DND-41 (cell line): ENCODE data around the gene TBC1D1.

Experiments used
- EZH2 ChIP-seq: IDR thresholded peaks from 3 replicates; pipeline ENCODE4 v1.6.1; 2012; ENCODE audit warnings: borderline replicate concordance, low read depth, mild to moderate bottlenecking, moderate library complexity, low read length, inconsistent platforms; ENCODE audit not compliant: severe bottlenecking
- TF ChIP-seq, protein P1 (sequence below): IDR thresholded peaks from 2 replicates; pipeline ENCODE4 v1.5.1; 2012; ENCODE audit warnings: borderline replicate concordance, low read length, moderate library complexity, mild to moderate bottlenecking; ENCODE audit not compliant: poor library complexity, severe bottlenecking; ENCODE audit errors: extremely low read depth

DNA sequence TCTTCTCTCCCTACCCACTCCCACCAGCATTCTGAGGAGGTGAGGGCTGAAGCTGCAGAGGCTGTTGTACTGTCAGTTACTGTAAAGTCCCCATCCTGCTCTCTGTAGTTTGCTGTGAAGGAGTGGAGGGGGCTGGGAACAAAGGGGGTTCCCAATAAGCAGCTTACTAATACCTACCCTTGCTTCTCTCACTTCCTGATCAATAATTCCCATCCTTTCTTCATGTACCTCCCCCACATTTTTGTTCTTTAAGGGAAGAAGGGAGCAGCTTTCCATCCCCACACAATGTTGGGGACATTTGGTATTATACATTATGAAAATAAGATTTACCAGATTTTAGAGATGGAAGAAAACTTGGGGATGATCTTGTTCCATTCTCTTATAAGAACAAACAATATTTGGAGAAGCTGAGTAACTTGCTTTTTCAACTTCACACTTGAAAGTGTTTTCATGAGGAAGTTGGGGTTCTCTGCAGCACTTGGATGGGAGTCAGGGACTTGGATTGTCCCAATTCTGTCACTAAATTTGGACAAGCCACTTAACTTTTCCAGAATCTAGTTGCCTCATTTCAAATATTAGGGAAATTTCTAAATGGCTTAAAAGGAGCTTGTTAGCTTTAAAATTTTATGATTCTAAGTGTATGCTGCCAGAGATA, 5.4 kb downstream of the TBC1D1 start:
- TF ChIP-seq EZH2, result no peak
- TF ChIP-seq, protein P1, sequence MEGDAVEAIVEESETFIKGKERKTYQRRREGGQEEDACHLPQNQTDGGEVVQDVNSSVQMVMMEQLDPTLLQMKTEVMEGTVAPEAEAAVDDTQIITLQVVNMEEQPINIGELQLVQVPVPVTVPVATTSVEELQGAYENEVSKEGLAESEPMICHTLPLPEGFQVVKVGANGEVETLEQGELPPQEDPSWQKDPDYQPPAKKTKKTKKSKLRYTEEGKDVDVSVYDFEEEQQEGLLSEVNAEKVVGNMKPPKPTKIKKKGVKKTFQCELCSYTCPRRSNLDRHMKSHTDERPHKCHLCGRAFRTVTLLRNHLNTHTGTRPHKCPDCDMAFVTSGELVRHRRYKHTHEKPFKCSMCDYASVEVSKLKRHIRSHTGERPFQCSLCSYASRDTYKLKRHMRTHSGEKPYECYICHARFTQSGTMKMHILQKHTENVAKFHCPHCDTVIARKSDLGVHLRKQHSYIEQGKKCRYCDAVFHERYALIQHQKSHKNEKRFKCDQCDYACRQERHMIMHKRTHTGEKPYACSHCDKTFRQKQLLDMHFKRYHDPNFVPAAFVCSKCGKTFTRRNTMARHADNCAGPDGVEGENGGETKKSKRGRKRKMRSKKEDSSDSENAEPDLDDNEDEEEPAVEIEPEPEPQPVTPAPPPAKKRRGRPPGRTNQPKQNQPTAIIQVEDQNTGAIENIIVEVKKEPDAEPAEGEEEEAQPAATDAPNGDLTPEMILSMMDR, result no peak
